ENCODE data around the gene PDE11A. TPM values are rescaled to one million over a fixed set of nuclear protein-coding genes. Genes with fewer than 3 reads are reported as not detected.
A peak's percentile ranks its signal among the peaks of the same experiment; 100 is the strongest.
"Not testable (repeated sequence)": the region's sequence is repeated elsewhere in the genome, so short reads cannot be mapped to it uniquely, and the experiment has no call there.

The PDE11A gene
- total RNA-seq, 1 experiment from 2014 or later = 0.13 TPM

DNA sequence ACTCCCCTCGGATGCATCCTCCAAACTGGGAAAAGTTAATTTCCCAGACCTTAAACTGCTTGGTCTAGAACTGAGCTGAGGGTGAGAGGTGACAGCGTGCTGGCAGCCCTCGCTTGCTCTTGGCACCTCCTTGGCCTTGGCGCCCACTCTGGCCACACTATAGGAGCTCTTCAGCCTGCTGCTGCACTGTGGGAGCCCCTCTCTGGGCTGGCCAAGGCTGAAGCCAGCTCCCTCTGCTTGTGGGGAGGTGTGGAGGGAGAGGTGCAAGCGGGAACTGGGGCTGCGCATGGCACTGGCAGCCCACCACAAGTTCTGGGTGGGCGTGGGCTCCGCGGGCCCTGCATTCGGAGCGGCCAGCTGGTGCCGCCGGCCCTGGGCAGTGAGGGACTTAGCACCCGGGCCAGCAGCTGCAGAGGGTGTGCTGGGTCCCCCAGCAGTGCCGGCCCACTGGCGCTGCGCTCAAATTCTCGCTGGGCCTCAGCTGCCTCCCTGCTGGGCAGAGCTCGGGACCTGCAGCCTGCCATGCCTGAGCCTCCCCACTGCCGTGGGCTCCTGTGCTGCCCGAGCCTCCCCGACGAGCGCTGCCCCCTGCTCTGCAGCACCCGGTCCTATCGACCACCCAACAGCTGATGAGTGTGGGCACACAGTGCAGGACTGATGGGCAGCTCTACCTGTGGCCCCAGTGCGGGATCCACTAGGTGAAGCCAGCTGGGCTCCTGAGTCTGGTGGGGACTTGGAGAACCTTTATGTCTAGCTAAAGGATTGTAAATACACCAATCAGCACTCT is 237.0 kb downstream of the PDE11A start:
- H3K27me3 ChIP-seq, DNase-seq, H3K36me3 ChIP-seq, H3K9me3 ChIP-seq, H3K4me3 ChIP-seq: not testable (repeated sequence)

DNA sequence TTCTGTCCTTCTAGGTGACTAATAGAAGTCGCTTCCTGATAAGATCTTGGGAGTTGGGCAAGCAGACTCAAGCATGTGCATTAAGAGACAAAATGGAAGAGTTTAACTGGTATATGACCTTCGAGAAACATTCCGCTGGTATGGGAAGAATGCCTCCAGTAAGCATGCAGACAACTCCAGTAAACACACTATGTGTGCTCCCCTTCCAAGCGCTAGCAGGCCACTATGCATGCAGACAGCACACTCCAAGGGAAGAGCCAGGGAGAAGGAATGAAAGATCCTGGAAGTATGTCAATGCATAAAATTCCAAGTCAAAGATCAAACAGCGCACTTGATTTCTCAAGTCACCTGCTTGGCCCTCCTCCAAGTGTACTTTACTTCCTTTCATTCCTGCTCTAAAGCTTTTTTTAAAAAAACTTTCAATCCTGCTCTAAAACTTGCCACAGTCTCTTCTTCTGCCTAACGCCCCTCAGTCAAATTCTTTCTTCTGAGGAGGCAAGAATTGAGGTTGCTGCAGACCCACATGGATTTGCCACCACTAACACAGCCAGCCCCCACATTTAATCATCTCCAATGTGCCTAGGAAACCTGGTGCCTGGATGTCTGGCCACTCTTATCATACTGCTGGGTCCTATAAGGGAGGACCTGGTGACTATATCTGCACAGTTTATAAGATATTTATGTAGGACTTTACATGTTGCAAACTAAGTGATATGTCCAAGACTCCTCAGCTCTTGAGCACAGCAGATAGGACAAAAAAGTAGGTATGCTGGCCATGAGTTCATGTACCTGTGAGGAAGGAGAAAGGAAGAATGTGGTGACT is 239.8 kb downstream of the PDE11A start:
- no peaks in the 10 kb centered on the region for H3K36me3 ChIP-seq
- H3K4me3 ChIP-seq = no peak overlapping the region
- H3K9me3 ChIP-seq = no peaks in the 10 kb centered on the region
- H3K27me3 ChIP-seq = no peaks in the 10 kb centered on the region
- no peak for DNase-seq

DNA sequence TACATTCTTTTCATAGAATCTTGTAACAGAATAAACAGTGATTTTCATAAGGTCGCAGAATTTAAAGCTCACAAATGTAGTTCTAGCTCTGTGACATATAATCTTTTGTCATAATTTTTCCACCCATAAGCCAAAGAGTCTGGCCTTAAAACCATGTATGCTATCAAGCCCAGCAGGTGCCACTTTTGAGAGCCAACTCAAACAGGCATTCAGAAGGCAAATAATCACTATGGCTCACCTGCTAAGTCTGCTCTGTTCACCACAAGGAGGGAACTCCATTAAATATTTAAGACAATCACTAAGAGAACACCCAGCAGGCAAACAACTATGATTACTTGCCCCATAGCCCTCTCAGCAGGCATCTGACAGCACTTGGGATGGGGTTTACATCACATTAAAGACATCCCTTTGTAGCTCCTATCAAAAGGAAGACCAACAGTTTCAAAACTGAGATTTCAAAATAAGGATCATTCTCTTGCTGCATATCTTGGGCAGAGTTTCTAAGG is 241.6 kb downstream of the PDE11A start:
- Histone ChIP-seq H3K27me3 (no peaks in the 10 kb centered on the region), H3K4me3 (no peak overlapping the region), H3K36me3 (no peaks in the 10 kb centered on the region), H3K9me3 (no peaks in the 10 kb centered on the region)
- no peak for DNase-seq

DNA sequence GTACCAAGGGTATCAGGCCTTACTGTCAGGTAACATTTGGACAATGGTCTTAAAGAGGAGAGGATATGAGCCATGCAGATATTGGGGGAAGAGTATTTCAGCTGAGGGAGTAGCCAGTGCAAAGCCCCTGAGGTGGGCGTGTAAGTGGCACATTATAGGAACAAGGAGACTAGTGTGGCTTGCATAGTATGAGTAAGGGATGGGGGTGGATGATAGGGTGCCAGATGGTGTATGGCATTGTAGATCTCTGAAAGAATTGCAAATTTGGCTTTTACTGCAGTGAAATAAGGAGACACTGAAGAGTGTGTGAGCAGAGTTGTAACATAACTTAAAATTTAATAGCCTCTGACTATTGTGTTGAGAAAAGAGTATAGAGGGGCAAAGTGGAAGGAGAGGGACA is 244.0 kb downstream of the PDE11A start:
- H3K4me3 ChIP-seq = no peak overlapping the region
- H3K9me3 ChIP-seq = no peaks in the 10 kb centered on the region
- DNase-seq = no peak
- no peaks in the 10 kb centered on the region for H3K36me3 ChIP-seq
- no peaks in the 10 kb centered on the region for H3K27me3 ChIP-seq

DNA sequence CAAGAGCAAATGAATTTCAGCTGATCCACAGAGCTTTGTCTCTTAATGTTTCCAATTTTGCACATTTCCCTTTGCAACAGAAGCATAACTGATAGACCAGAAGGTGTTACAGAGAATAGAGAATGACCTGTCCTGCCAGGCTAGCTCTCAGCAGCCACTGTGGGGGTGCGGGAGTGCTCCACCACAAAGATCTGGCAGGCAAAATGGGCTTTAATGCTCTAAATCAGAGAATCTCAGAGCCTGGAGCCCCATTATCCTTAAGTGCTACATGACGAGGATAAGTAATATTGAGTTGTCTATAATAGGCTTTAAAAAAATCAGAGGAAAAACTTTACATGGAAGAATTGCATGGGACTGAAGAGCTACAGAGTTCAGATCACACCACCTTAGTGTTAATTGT is 245.7 kb downstream of the PDE11A start:
- H3K9me3 ChIP-seq = no peaks in the 10 kb centered on the region
- H3K36me3 ChIP-seq = no peaks in the 10 kb centered on the region
- no peak overlapping the region for H3K4me3 ChIP-seq
- H3K27me3 ChIP-seq = no peaks in the 10 kb centered on the region
- DNase-seq = no peak

DNA sequence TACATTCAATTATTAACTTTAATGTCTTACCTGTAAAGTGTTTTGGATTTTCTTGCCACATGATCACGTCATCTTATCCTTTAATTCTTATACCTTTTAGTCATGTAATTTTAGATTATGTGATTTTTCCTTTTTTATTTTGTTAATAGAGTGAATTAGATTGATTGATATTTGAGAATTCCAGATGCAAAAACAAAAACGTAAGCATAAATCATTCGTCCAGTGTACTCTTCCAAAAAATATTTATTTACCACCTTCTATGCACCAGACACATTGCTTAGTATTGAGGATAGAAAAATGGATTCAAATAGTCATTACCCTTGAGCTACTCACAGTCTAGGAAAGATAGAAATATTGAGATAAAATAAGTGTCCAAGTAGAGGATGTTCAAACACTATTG is 249.6 kb downstream of the PDE11A start:
- Histone ChIP-seq H3K4me3 (no peak overlapping the region), H3K27me3 (peaks cover 3% of the 10 kb centered on the region; the same call in 1 of the 2 replicates), H3K36me3 (no peaks in the 10 kb centered on the region), H3K9me3 (no peaks in the 10 kb centered on the region)
- DNase-seq = no peak

DNA sequence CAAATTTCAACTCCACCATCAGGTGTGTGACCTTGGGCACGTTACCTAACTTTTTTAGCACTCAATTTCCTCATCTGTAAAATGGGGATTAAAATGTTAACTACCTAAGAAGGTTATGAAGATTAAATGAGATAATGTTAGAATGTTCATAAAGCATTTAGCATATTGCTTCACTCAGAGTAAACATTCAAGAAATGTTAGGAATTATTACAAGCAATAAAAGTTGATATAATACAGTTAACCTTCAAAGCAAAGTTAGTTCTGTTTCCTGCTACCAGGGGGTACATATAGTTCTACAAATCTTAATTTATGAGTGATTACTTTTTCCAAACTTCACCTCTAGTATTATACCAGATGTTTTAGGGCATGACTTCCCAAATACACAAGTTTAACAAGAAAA is 254.2 kb downstream of the PDE11A start:
- H3K9me3 ChIP-seq = no peaks in the 10 kb centered on the region
- H3K4me3 ChIP-seq = no peak overlapping the region
- H3K36me3 ChIP-seq = no peaks in the 10 kb centered on the region
- DNase-seq = no peak
- peaks cover 3% of the 10 kb centered on the region; the same call in 1 of the 2 replicates for H3K27me3 ChIP-seq

DNA sequence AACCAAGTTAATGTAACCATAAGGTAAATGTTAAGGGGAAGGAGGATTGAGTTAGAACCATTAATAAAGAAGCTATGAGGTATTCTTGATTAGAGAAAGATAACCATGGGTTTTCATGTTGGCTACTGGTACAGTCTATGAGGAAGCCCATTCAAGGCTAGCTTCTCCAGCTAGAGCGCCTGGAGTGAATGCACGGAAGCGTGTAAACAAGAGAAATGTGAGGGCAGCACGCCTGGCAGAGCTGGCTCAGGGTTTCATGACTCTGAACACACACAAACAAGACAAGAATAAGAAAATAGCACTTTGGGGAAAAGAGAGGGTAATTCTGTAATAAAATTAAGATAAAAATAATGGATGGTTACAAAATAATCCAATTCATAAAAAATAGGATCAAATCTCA is 255.3 kb downstream of the PDE11A start:
- no peaks in the 10 kb centered on the region for H3K9me3 ChIP-seq
- no peak for DNase-seq

DNA sequence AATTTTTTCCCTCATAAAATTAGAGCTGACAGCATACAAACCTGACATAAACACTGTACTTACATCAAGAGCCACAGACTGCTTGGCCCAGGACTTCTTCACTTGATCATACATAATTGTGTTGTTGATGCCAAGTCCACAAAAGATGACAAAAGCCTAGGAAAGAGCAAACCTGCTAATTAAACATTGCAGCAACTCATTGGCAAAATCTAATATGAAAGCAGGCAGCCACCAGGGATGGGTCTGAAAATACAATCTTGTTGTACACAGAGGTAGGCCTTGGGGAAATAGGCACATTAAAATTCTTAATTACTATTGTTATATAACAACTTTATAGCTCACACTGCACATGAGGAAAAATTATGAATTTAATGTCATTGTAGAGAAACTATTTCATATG is 255.8 kb downstream of the PDE11A start:
- H3K27me3 ChIP-seq = peaks cover 3% of the 10 kb centered on the region; the same call in 1 of the 2 replicates
- H3K9me3 ChIP-seq = no peaks in the 10 kb centered on the region
- no peaks in the 10 kb centered on the region for H3K36me3 ChIP-seq
- DNase-seq = no peak
- H3K4me3 ChIP-seq = no peak overlapping the region

More for the DNA sequence above, 255.3 kb downstream of the PDE11A start:
- Histone ChIP-seq H3K36me3 (no peaks in the 10 kb centered on the region), H3K4me3 (no peak overlapping the region), H3K27me3 (peaks cover 3% of the 10 kb centered on the region; the same call in 1 of the 2 replicates)

DNA sequence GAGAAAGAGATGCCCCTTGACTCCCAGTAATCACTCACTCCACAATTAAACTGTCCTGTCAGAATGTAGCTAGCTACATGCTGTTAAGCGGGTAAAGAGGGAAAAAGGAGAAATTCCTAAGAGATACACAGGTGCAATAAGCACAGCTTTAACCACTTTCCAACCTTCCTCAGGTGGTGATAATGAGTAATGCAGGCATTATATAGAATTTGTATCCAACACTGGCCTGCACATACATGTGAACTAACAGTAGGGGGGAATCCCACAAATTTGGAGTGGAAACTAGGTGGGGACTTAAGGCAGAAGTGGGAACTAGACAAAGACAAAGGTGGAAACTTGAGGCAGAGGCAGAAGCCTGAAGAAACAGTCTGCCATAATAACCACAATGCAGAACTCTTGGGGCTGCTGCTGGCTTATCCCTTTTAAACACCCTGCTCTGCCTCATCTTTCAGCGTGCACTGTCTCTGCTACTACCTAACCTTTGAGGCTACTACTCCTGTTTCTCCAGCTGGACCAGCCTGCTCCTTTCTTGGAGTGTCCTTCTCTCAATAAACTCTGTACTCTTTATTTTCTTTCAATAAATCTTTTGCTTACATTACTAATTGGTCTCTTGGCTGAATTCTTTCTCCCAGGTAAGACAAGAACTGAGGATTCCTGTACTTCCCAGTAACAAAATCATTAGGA is 259.7 kb downstream of the PDE11A start:
- Histone ChIP-seq H3K4me3 (no peak overlapping the region), H3K9me3 (no peaks in the 10 kb centered on the region), H3K36me3 (no peaks in the 10 kb centered on the region), H3K27me3 (no peaks in the 10 kb centered on the region)
- no peak for DNase-seq

DNA sequence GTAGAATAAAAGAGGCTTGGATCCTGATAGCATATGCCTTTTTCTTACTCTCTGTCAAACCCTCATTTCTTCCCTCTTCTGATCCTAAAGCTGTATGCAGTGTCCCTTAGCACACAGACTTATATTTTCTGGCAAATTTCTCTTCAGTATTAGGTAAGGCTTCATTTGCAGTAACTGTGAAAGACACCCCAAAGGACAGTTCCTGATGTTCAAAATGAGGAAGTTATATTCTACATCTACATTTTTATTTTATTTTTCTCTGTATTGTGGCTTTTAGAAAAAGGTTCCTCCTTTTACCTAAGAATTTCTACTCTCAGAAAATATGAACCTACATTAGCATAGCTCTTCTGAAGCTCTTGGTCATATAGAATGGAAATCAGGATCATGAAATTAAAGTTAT is 261.7 kb downstream of the PDE11A start:
- Histone ChIP-seq H3K9me3 (no peaks in the 10 kb centered on the region), H3K36me3 (no peaks in the 10 kb centered on the region), H3K27me3 (no peaks in the 10 kb centered on the region), H3K4me3 (no peak overlapping the region)
- DNase-seq = no peak

DNA sequence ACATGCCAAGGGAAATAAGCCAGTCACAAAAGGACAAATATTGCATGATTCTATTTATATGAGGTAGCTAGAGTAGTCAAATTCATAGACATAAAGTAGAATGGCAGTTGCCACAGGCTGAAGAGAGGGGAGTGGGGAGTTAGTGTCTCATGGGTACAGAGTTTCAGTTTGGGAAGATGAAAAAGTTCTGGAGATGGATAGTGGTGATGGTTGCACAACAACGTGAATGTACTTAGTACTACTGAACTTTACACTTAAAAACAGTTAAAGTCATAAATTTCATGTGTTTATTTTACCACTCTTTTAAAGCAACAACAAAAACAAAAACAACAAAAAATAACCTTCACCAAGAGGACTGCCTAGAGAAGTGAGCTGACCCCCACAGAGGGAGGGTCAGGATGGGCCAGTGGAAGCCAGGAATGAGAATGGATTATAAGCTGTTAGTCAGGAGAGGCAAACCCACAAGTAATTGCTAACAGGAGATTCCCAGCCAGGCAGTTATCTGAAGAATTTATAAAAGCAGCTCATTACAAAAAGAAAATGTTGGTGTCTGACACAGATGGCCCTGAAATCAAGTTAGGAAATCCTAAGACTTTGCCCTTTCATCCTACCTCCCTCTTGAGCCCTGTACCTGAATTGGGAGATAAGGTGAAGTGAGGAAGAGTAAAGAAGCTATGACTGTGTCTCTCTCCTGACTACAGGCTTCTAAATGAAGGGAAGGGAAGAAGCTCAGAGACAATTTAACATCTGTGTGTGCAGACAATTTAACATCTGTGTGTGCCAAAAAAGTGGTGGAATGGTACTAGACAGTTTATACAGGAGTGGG is 263.4 kb downstream of the PDE11A start:
- Histone ChIP-seq H3K27me3 (no peaks in the 10 kb centered on the region), H3K9me3 (no peaks in the 10 kb centered on the region; the same call in 1 of the 2 replicates), H3K4me3 (no peak overlapping the region), H3K36me3 (no peaks in the 10 kb centered on the region)
- no peak for DNase-seq

DNA sequence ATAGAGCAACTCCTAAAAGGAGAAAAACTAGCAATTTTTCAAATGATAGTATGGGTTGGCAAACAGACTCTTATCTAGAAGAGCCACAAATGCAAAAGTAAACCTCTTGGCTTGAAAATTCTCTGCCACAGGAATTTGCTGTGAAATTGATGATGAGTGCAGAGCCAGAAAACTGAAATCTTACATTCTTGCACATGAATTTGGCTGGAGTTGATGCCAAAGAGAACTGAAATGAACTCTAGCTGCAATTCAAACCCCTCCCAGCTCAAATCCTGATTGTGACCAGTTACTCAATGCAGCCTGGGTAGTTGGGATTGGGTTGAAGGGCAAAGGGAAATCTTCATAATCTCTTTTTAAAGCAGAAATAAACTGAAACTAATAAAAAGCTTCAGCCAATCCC is 266.6 kb downstream of the PDE11A start:
- Histone ChIP-seq H3K27me3 (no peaks in the 10 kb centered on the region), H3K4me3 (no peak overlapping the region), H3K9me3 (no peaks in the 10 kb centered on the region; the same call in 1 of the 2 replicates), H3K36me3 (no peaks in the 10 kb centered on the region)
- peak; percentile 3 for DNase-seq

DNA sequence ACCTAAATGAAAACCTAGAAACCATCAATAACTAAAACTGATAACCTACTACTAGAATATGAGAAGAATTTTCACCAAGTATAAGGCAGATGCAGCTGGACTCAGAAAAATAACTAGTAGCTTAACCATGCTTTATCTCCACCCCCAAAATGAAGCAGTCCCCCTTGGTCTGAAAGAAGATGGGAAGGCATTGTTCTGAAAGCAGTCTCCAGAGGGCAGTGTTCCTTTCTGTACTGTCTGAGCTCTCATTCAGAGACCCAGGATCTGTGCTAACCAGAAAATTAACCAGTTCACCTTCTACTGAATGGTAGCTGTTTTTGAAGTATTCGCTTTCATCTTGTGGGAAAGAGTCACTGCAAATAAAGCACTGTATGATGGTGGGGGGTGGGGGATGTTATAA is 273.0 kb downstream of the PDE11A start:
- H3K36me3 ChIP-seq = no peaks in the 10 kb centered on the region
- no peaks in the 10 kb centered on the region; the same call in 1 of the 2 replicates for H3K9me3 ChIP-seq
- DNase-seq = no peak
- 0 out of 2 replicates have a peak, but pooled peaks cover 2% of the 10 kb centered on the region for H3K27me3 ChIP-seq
- no peak overlapping the region for H3K4me3 ChIP-seq

DNA sequence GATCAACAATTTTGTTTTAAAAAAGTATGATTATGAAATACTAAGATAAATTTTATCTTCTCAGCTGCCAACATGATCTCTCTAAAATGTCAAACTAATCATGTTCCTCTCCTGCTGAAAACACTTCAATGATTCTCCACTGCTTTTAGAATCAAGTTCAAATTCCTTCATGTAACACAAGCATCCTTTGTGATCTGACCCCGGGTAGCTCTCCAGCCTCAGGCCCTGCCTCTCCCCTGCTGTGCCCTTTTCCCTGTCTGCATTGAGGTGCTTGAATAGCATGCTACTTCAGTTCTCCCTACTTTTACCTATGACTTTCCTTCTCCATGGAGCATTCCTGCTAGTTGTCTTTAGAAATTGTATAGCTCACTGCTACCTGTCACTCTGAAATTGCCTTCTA is 274.8 kb downstream of the PDE11A start:
- no peak overlapping the region for H3K4me3 ChIP-seq
- no peaks in the 10 kb centered on the region for H3K9me3 ChIP-seq
- H3K27me3 ChIP-seq = 0 out of 2 replicates have a peak, but pooled peaks cover 2% of the 10 kb centered on the region
- no peak for DNase-seq
- H3K36me3 ChIP-seq = no peaks in the 10 kb centered on the region
